GM23248 (cell line): ENCODE data around the gene FAM13C. TPM values are rescaled to one million over a fixed set of nuclear protein-coding genes. Genes with fewer than 3 reads are reported as not detected.

ENCODE experiments used
- DNase-seq: peaks from one replicate; pipeline ENCODE4 v3.0.0-alpha.2; 2015
- H2AFZ ChIP-seq: fragments of 200-600 bp; sonication (generic); 2 replicates; pipeline ENCODE4 v1.6.1; 2016; ENCODE audit warnings: antibody characterized with exemption
- H3F3A ChIP-seq: fragments of 200-600 bp; sonication (generic); 2 replicates; pipeline ENCODE4 v1.6.1; 2016; ENCODE audit warnings: mild to moderate bottlenecking, antibody characterized with exemption, mixed run types; ENCODE audit not compliant: insufficient read depth
- H3K27ac ChIP-seq: fragments of 200-600 bp; sonication (generic); 2 replicates; pipeline ENCODE4 v1.5.1; 2016; ENCODE audit warnings: mild to moderate bottlenecking
- H3K27me3 ChIP-seq: fragments of 200-600 bp; sonication (generic); replicated peaks from 2 replicates; pipeline ENCODE4 v1.6.1; 2016; ENCODE audit warnings: mild to moderate bottlenecking; ENCODE audit not compliant: insufficient read depth
- H3K36me3 ChIP-seq: fragments of 200-600 bp; sonication (generic); 2 replicates; pipeline ENCODE4 v1.6.1; 2016; ENCODE audit warnings: low read depth, mild to moderate bottlenecking
- H3K4me1 ChIP-seq: fragments of 200-600 bp; sonication (generic); 2 replicates; pipeline ENCODE4 v1.6.1; 2016; ENCODE audit warnings: mild to moderate bottlenecking; ENCODE audit not compliant: insufficient read depth
- H3K4me2 ChIP-seq: fragments of 200-600 bp; sonication (generic); one replicate; pipeline ENCODE4 v1.6.1; 2016; ENCODE audit warnings: mild to moderate bottlenecking; ENCODE audit not compliant: unreplicated experiment
- H3K4me3 ChIP-seq: fragments of 200-600 bp; sonication (generic); 2 replicates; pipeline ENCODE4 v1.5.1; 2016; ENCODE audit warnings: mild to moderate bottlenecking
- H3K79me2 ChIP-seq: fragments of 200-600 bp; sonication (generic); 2 replicates; pipeline ENCODE4 v1.6.1; 2016; ENCODE audit warnings: mild to moderate bottlenecking; ENCODE audit not compliant: insufficient read depth
- H3K9ac ChIP-seq: fragments of 200-600 bp; sonication (generic); 2 replicates; pipeline ENCODE4 v1.6.1; 2016; ENCODE audit warnings: mild to moderate bottlenecking
- H3K9me2 ChIP-seq: fragments of 200-600 bp; sonication (generic); 2 replicates; pipeline ENCODE4 v1.6.1; 2016; ENCODE audit warnings: mixed run types, mild to moderate bottlenecking, moderate library complexity; ENCODE audit not compliant: insufficient read depth
- H3K9me3 ChIP-seq: fragments of 200-600 bp; sonication (generic); one replicate; pipeline ENCODE4 v1.6.1; 2017; ENCODE audit warnings: low read depth
- H4K20me1 ChIP-seq: fragments of 200-600 bp; sonication (generic); 2 replicates; pipeline ENCODE4 v1.6.0; 2016; ENCODE audit not compliant: insufficient read depth
- EZH2 ChIP-seq: fragments of 200-600 bp; sonication (generic); IDR thresholded peaks from 2 replicates; pipeline ENCODE4 v1.6.1; 2018; ENCODE audit warnings: antibody characterized with exemption, mild to moderate bottlenecking; ENCODE audit not compliant: insufficient read depth, poor library complexity, severe bottlenecking
- EZH2phosphoT487 ChIP-seq: fragments of 200-600 bp; sonication (generic); IDR thresholded peaks from 2 replicates; pipeline ENCODE4 v1.6.1; 2018; ENCODE audit warnings: antibody characterized with exemption, moderate library complexity, mild to moderate bottlenecking, low read depth; ENCODE audit not compliant: insufficient read depth
- WGBS, 2 experiments: methylation state at CpG; one replicate each; pipeline ENCODE4 v1.1.6; 2015 to 2017; ENCODE audit warnings: low lambda C conversion rate in 2 of 2, low coverage in 1 of 2; ENCODE audit errors: missing lambda C conversion rate in 2 of 2; 5-methylcytosine and 5-hydroxymethylcytosine counted together
- in situ Hi-C: fragments of 300-500 bp; cut with MboI; formaldehyde crosslinking; loops from 2 replicates; pipeline ENCODE4 v1.15.0; 2020
- polyA plus RNA-seq: library from polyadenylated mRNA; unstranded; fragments of >200 nt; fragmentation: Nextera tagmentation; extraction: Ambion mirVana; gene quantifications from 2 replicates; pipeline ENCODE4 v1.2.1, GENCODE V29; 2016
- total RNA-seq: library from RNA; depleted of rRNA; stranded (reverse); fragments of >200 nt; shearing (Covaris generic); gene quantifications from 2 replicates; pipeline ENCODE4 v1.2.3, GENCODE V29; 2014

Gene FAM13C
- total and polyA plus RNA-seq, 2 experiments from 2014 or later: 0.54 to 0.56 TPM

- H2AFZ ChIP-seq: peak overlapping the region; percentile 90
- 2 to 3% methylated on average over 11 of the region's 11 CpGs for WGBS, 2 experiments
- H3K4me2 ChIP-seq: peak overlapping the region; percentile 83
Measured at GRCh38 chr10:59362959-59363381, 621 bp upstream of the FAM13C start.

DNA sequence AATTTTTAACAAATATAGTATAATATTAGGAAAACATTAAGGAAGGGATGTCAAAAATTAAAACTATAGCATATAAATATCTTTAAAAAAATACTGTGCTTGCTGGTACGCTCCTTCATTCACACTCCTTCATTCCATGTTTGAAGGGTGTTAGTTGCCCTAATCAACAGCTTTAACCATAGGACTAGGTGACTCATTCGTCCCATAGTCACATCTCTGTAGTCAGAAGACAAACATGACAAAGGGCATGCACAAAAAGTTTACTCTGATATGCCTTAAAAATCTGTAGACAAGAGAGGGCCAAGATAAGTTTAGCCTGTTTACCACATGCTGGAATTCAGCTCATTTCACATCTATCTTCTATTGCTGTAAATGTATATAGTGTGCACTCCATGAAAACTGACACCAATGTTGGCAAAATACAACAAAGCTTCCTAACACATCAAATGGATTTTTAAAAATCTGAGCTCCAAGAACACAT is 646 bp downstream of the FAM13C start:
- Histone ChIP-seq H3K4me2 (peak overlapping the region; percentile 83), H3K36me3 (no peaks in the 10 kb centered on the region), H3F3A (peaks cover 6% of the 10 kb centered on the region; the same call in 1 of the 2 replicates), H3K9me2 (no peaks in the 10 kb centered on the region), H3K4me1 (peaks cover 6% of the 10 kb centered on the region; the same call in 1 of the 2 replicates), H3K4me3 (peak overlapping the region; percentile 79), H2AFZ (peak overlapping the region; percentile 90), H3K27me3 (no peaks in the 10 kb centered on the region; the same call in 1 of the 2 replicates), H4K20me1 (no peaks in the 10 kb centered on the region), H3K79me2 (no peaks in the 10 kb centered on the region), H3K9ac (peak overlapping the region; percentile 62), H3K27ac (0 out of 2 replicates have a peak overlapping the region, but pooled peaks have one; percentile 18), H3K9me3 (no peaks in the 10 kb centered on the region)
- TF ChIP-seq EZH2phosphoT487 (no peak), EZH2 (no peak)
- WGBS, 2 experiments: 40 to 43% methylated on average over 2 of the region's 2 CpGs
- in situ Hi-C loops: no loop called here
- DNase-seq: peak; percentile 34

More at GRCh38 chr10:59362959-59363381, 621 bp upstream of the FAM13C start:
- no peak overlapping the region for H3K27ac ChIP-seq
- H3K27me3 ChIP-seq: no peaks in the 10 kb centered on the region
- H3K9me3 ChIP-seq: no peaks in the 10 kb centered on the region
- TF ChIP-seq EZH2 (no peak), EZH2phosphoT487 (no peak)
- peaks cover 6% of the 10 kb centered on the region; the same call in 1 of the 2 replicates for H3K4me1 ChIP-seq
- H3K4me3 ChIP-seq: peak overlapping the region; percentile 79
- no peaks in the 10 kb centered on the region for H3K79me2 ChIP-seq
- H3F3A ChIP-seq: peaks cover 6% of the 10 kb centered on the region; the same call in 1 of the 2 replicates
- no peaks in the 10 kb centered on the region for H3K36me3 ChIP-seq
- in situ Hi-C loops: no loop called here
- peak; percentile 77 for DNase-seq
- H3K9me2 ChIP-seq: no peaks in the 10 kb centered on the region
- H4K20me1 ChIP-seq: no peaks in the 10 kb centered on the region
- peak overlapping the region; percentile 62; the same call in 1 of the 2 replicates for H3K9ac ChIP-seq

DNA sequence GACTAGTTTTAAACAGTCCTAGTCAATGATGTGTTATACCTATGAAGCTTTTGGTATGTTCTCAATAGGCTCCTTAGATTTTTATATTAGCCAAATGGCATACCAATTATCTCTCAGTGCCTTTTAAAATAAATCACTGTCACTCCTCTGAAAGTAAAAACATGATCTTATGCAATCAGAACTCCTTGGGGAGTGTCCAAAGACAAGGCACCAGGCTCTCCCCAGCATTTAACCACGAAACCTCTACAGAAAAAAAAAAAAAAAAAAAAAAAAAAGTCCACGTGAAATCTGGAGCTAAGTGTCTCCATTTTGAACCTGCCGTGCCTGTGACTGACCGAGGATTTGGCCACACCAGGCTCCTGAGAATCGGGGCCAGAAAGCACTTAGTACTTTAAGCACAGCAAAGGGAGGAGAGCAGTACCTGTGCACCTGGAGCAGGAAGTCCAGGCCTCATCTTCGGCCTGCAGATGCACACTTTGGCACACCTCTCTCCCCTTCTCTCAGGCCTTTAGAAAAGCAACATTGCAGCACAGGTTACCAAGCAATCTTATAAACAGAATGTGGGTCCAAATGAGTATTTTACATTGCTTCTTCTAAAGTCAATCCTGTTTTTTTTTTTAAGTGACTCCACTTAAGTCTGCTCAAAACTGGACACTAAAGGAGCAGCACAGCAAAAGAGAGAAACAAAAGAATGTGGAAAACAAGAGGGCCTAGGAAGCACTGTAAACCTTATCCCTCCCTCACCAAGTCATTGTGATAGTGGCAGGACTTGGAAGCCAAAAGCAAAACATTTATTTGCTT is 1.5 kb downstream of the FAM13C start:
- no peak overlapping the region for H3K9ac ChIP-seq
- peak overlapping the region; percentile 83 for H3K4me2 ChIP-seq
- H3K4me3 ChIP-seq: no peak overlapping the region
- 77 to 84% methylated on average over 6 of the region's 6 CpGs for WGBS, 2 experiments
- no peak overlapping the region for H3K27ac ChIP-seq
- H3K9me3 ChIP-seq: no peaks in the 10 kb centered on the region
- in situ Hi-C loops: no loop called here
- no peak overlapping the region for H2AFZ ChIP-seq
- H3K9me2 ChIP-seq: no peaks in the 10 kb centered on the region
- H3K27me3 ChIP-seq: no peaks in the 10 kb centered on the region; the same call in 1 of the 2 replicates
- no peaks in the 10 kb centered on the region for H3K36me3 ChIP-seq
- DNase-seq: no peak
- no peaks in the 10 kb centered on the region for H3K79me2 ChIP-seq
- H3F3A ChIP-seq: peaks cover 6% of the 10 kb centered on the region; the same call in 1 of the 2 replicates
- H3K4me1 ChIP-seq: peaks cover 6% of the 10 kb centered on the region; the same call in 1 of the 2 replicates
- TF ChIP-seq EZH2phosphoT487: no peak
- TF ChIP-seq EZH2: no peak
- no peaks in the 10 kb centered on the region for H4K20me1 ChIP-seq

GRCh38 chr10:59358576-59358975 is 3.8 kb downstream of the FAM13C start:
- H3K79me2 ChIP-seq: no peaks in the 10 kb centered on the region
- TF ChIP-seq EZH2phosphoT487: no peak
- H3K9ac ChIP-seq: no peak overlapping the region
- H3K4me1 ChIP-seq: peaks cover 6% of the 10 kb centered on the region; the same call in 1 of the 2 replicates
- no peak for DNase-seq
- no peak overlapping the region for H3K4me3 ChIP-seq
- H3K4me2 ChIP-seq: no peak overlapping the region
- peaks cover 6% of the 10 kb centered on the region; the same call in 1 of the 2 replicates for H3F3A ChIP-seq
- no peaks in the 10 kb centered on the region for H4K20me1 ChIP-seq
- in situ Hi-C loops: no loop called here
- H3K9me2 ChIP-seq: no peaks in the 10 kb centered on the region
- no peaks in the 10 kb centered on the region for H3K9me3 ChIP-seq
- no peaks in the 10 kb centered on the region for H3K36me3 ChIP-seq
- H2AFZ ChIP-seq: no peak overlapping the region
- H3K27ac ChIP-seq: no peak overlapping the region
- no peaks in the 10 kb centered on the region; the same call in 1 of the 2 replicates for H3K27me3 ChIP-seq
